Activated CD4-positive, alpha-beta memory T cell treated with anti-CD3 and anti-CD28 coated beads for 36 hours (primary cell): Measurements from ENCODE around the gene REELD1. TPM values are rescaled to one million over a fixed set of nuclear protein-coding genes. Genes with fewer than 3 reads are reported as not detected.

Experiments
- CTCF ChIA-PET: fragments of 350-600 bp; sonication (Branson Sonifier 250); formaldehyde crosslinking; loops from one replicate; lab custom pipeline; 2021; ENCODE audit warnings: antibody characterized with exemption, inconsistent platforms; lab: Charles Lee
- POLR2A ChIA-PET: fragments of 350-600 bp; sonication (Branson Sonifier 250); formaldehyde crosslinking; loops from one replicate; lab custom pipeline; 2021; ENCODE audit warnings: antibody characterized with exemption; lab: Charles Lee
- DNase-seq: peaks from one replicate; pipeline ENCODE4 v3.0.0-alpha.2; 2020
- H3K27ac Mint-ChIP-seq: one replicate; pipeline ENCODE4 v1.8.0; 2021; ENCODE audit warnings: mixed read lengths
- H3K27me3 Mint-ChIP-seq: one replicate; pipeline ENCODE4 v1.8.0; 2021; ENCODE audit warnings: mixed read lengths
- H3K36me3 Mint-ChIP-seq: one replicate; pipeline ENCODE4 v1.8.0; 2021; ENCODE audit warnings: mixed read lengths
- H3K4me1 Mint-ChIP-seq: one replicate; pipeline ENCODE4 v1.8.0; 2021; ENCODE audit warnings: low read depth, mixed read lengths
- H3K4me3 Mint-ChIP-seq: one replicate; pipeline ENCODE4 v1.8.0; 2021; ENCODE audit warnings: mild to moderate bottlenecking, mixed read lengths
- H3K9me3 Mint-ChIP-seq: one replicate; pipeline ENCODE4 v1.8.0; 2021; ENCODE audit warnings: mixed read lengths
- intact Hi-C: fragments of 100-400 bp; cut with micrococcal nuclease; formaldehyde crosslinking; loops from one replicate; pipeline ENCODE4 v1.15.1; 2023
- total RNA-seq, 2 experiments: library from RNA; stranded (reverse); gene quantifications; one replicate each; pipeline ENCODE4 v1.2.3, GENCODE V29; 2021

REELD1 gene
- total RNA-seq, 2 experiments from 2014 or later: 0.21 TPM; not detected in 1

DNA sequence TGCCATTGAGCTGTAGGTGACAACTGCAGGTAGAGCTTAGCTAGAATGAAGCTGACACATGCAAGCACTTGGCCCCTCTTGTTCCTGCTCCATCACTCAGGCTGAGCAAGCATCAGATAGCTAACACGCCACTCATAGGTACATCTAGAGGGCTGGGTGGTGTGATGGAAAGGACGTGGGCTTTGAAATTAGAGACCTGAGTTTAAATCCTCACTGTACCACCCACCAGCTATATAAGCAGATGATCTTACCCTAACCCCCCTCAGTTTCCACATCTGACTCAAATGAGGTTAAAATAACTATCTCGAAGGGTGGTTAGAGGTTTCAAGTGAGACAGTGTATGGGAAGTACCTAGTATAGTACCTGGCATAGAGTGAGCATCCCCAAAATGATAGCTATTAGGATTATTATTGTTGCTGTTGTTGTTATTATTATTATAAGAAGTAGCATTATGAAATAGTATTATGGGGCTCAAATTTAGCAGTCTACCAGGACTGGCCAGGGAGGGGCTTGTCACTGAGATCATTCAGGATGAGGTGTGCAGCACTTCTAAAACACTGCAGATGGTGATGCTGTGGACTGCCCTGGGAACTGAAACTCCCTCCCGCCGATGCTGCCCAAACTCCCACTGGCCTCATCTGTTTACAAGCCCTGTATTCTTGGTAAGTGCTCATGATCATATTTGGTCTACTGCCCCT lies 59.0 kb downstream of the REELD1 start:
- POLR2A ChIA-PET: no interaction called here
- peak; percentile 13 for DNase-seq
- CTCF ChIA-PET: no interaction called here
- Mint-ChIP-seq H3K4me3 (no peak overlapping the region), H3K27me3 (no peaks in the 10 kb centered on the region), H3K9me3 (no peaks in the 10 kb centered on the region), H3K36me3 (no peaks in the 10 kb centered on the region), H3K4me1 (peaks cover 5% of the 10 kb centered on the region), H3K27ac (no peak overlapping the region)
- intact Hi-C loops: no loop called here

DNA sequence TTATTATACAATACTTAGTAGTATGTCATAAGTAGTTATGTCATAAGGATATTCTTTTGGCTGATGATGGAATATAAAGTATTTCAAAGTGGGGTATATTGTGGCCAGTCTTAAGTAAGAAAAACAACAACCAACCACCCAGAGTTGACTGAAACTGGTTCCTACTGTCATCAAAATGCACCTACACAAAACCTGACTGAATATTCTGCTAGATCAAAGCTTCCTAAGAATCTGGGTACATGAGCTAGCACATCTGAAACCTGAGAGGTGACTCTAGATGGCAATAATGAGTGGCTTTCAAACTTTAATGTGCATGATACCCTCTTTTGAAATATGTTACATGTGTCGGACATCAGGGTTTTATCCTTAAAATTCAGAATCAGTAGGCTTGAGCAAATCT lies 60.4 kb downstream of the REELD1 start:
- ChIA-PET POLR2A (no interaction called here), CTCF (no interaction called here)
- Mint-ChIP-seq H3K27ac (no peak overlapping the region), H3K4me3 (no peak overlapping the region), H3K9me3 (no peaks in the 10 kb centered on the region), H3K27me3 (no peaks in the 10 kb centered on the region), H3K36me3 (no peaks in the 10 kb centered on the region), H3K4me1 (peaks cover 5% of the 10 kb centered on the region)
- intact Hi-C loops: no loop called here
- DNase-seq: no peak

DNA sequence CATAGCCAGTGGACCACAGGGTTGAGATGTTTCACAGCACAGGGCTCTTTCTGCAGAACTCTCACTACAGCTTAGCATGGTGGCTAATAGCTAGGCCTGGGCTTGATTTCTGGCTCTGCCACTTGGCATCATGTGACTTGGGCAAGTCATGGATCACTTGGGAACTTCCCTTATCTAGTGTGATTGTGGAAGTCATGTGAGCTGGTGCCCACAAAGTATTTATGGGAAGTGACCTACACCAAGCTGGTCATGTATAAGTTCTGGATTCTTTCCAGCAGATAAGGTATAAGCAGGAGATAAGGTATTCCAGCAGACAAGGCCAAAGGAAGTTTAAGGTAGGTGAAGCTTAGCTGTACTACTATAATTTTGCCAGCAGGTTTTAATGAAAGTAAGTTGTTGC lies 61.0 kb downstream of the REELD1 start:
- POLR2A ChIA-PET: no interaction called here
- Mint-ChIP-seq H3K9me3 (no peaks in the 10 kb centered on the region), H3K27ac (no peak overlapping the region), H3K36me3 (no peaks in the 10 kb centered on the region), H3K4me3 (no peak overlapping the region), H3K4me1 (peaks cover 5% of the 10 kb centered on the region), H3K27me3 (no peaks in the 10 kb centered on the region)
- DNase-seq: no peak
- intact Hi-C loops: no loop called here
- CTCF ChIA-PET: interaction anchor here (1.1 kb wide), 1 partner anchor 31 kb away, joined by 3 read pairs; no protein-coding TSS in a partner anchor

DNA sequence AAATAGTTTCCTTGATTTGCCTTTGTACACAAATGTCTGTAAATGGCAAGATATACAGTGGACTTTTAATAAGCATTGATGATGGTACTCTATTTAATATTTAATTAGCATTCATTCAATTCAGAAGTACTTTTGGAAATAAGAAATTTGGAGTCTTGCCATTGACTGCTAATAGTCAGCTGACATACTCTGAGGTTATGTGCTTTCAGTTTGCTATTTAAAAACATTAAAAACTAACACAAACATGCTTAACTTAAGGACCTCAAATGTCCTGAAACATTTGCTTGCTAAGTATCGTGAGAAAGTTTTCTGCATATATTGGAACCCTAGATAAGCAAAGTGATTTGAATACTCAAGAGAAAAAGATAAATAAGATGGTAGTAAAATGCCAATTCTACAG lies 64.6 kb downstream of the REELD1 start:
- CTCF ChIA-PET: interaction anchor here (0.9 kb wide), 1 partner anchor 35 kb away, joined by 3 read pairs; no protein-coding TSS in a partner anchor
- DNase-seq: no peak
- Mint-ChIP-seq H3K27me3 (no peaks in the 10 kb centered on the region), H3K4me1 (peaks cover 2% of the 10 kb centered on the region), H3K4me3 (no peak overlapping the region), H3K9me3 (no peaks in the 10 kb centered on the region), H3K36me3 (peaks cover 6% of the 10 kb centered on the region), H3K27ac (no peak overlapping the region)
- POLR2A ChIA-PET: no interaction called here
- intact Hi-C loops: no loop called here

Other genes with a start within 250 kb of the REELD1 start
- gene LSM6, start 38.8 kb upstream of the REELD1 start, total RNA-seq: 10 to 100 TPM; 64.2 to 65.5 TPM